H9 (cell line): ENCODE data around the gene ARPC5. TPM values are rescaled to one million over a fixed set of nuclear protein-coding genes. Genes with fewer than 3 reads are reported as not detected.

ENCODE experiments used
- DNase-seq: peaks from one replicate; pipeline ENCODE4 v3.0.0-alpha.2; 2017
- H2AFZ ChIP-seq: one replicate; pipeline ENCODE4 v1.6.1; 2013; ENCODE audit warnings: mild to moderate bottlenecking, low read length, control low read depth, moderate library complexity
- H2AK5ac ChIP-seq: 2 replicates; pipeline ENCODE4 v1.6.1; 2013; ENCODE audit warnings: low read length, control low read depth, mixed read lengths; ENCODE audit not compliant: insufficient read length
- H2BK120ac ChIP-seq: one replicate; pipeline ENCODE4 v1.6.1; 2013; ENCODE audit warnings: low read depth, mild to moderate bottlenecking, low read length, control low read depth, inconsistent platforms; ENCODE audit not compliant: poor library complexity, severe bottlenecking
- H2BK12ac ChIP-seq: 2 replicates; pipeline ENCODE4 v1.6.1; 2013; ENCODE audit warnings: low read length, control low read depth, mixed read lengths, low read depth; ENCODE audit not compliant: insufficient read length
- H2BK15ac ChIP-seq: 2 replicates; pipeline ENCODE4 v1.6.1; 2013; ENCODE audit warnings: low read depth, low read length, control low read depth
- H2BK20ac ChIP-seq: one replicate; pipeline ENCODE4 v1.6.1; 2013; ENCODE audit warnings: low read depth, mild to moderate bottlenecking, low read length, control low read depth, inconsistent platforms; ENCODE audit not compliant: poor library complexity, severe bottlenecking
- H2BK5ac ChIP-seq: 2 replicates; pipeline ENCODE4 v1.6.1; 2013; ENCODE audit warnings: low read length, control low read depth, mixed read lengths; ENCODE audit not compliant: insufficient read length
- H3K14ac ChIP-seq: 2 replicates; pipeline ENCODE4 v1.6.1; 2013; ENCODE audit warnings: low read length, control low read depth; ENCODE audit not compliant: insufficient read depth
- H3K18ac ChIP-seq: 2 replicates; pipeline ENCODE4 v1.6.1; 2013; ENCODE audit warnings: low read depth, mild to moderate bottlenecking, mixed read lengths, low read length, control low read depth; ENCODE audit not compliant: insufficient read length
- H3K23ac ChIP-seq: 2 replicates; pipeline ENCODE4 v1.6.1; 2013; ENCODE audit warnings: low read length, control low read depth, mixed read lengths, low read depth; ENCODE audit not compliant: insufficient read length
- H3K23me2 ChIP-seq: 2 replicates; pipeline ENCODE4 v1.6.1; 2013; ENCODE audit warnings: low read depth, mild to moderate bottlenecking, mixed read lengths, low read length, control low read depth; ENCODE audit not compliant: insufficient read length, poor library complexity, severe bottlenecking
- H3K27ac ChIP-seq: 2 replicates; pipeline ENCODE4 v1.5.1; 2013; ENCODE audit warnings: low read length, control low read depth, mixed read lengths, low read depth; ENCODE audit not compliant: insufficient read length
- H3K27me3 ChIP-seq: 2 replicates; pipeline ENCODE4 v1.6.1; 2013; ENCODE audit warnings: low read length, control low read depth, inconsistent platforms; ENCODE audit not compliant: insufficient read depth
- H3K4ac ChIP-seq: 2 replicates; pipeline ENCODE4 v1.6.1; 2013; ENCODE audit warnings: low read depth, mild to moderate bottlenecking, control low read depth, inconsistent platforms, low read length, moderate library complexity
- H3K4me1 ChIP-seq: 2 replicates; pipeline ENCODE4 v1.6.1; 2013; ENCODE audit warnings: low read length, control low read depth, inconsistent platforms; ENCODE audit not compliant: insufficient read depth
- H3K4me2 ChIP-seq: 2 replicates; pipeline ENCODE4 v1.6.1; 2013; ENCODE audit warnings: low read length, control low read depth, mixed read lengths; ENCODE audit not compliant: insufficient read length, insufficient read depth
- H3K56ac ChIP-seq: 2 replicates; pipeline ENCODE4 v1.6.1; 2013; ENCODE audit warnings: low read depth, mild to moderate bottlenecking, mixed read lengths, low read length, control low read depth; ENCODE audit not compliant: insufficient read length
- H3K79me1 ChIP-seq: 2 replicates; pipeline ENCODE4 v1.6.1; 2013; ENCODE audit warnings: low read depth, mild to moderate bottlenecking, moderate library complexity, low read length, control low read depth, inconsistent platforms; ENCODE audit not compliant: insufficient read depth, poor library complexity, severe bottlenecking
- H3K79me2 ChIP-seq: 2 replicates; pipeline ENCODE4 v1.6.1; 2013; ENCODE audit warnings: low read length, control low read depth, inconsistent platforms; ENCODE audit not compliant: insufficient read depth
- H3K9ac ChIP-seq: 2 replicates; pipeline ENCODE4 v1.6.1; 2013; ENCODE audit warnings: low read length, control low read depth, mixed read lengths; ENCODE audit not compliant: insufficient read length; ENCODE audit errors: extremely low read depth
- H3K9me3 ChIP-seq: one replicate; pipeline ENCODE4 v1.6.1; 2013; ENCODE audit warnings: low read depth, low read length, inconsistent platforms; ENCODE audit not compliant: control insufficient read depth
- H3T11ph ChIP-seq: one replicate; pipeline ENCODE4 v1.6.1; 2013; ENCODE audit warnings: mild to moderate bottlenecking, low read length, control low read depth, inconsistent platforms
- H4K20me1 ChIP-seq: one replicate; pipeline ENCODE4 v1.6.1; 2013; ENCODE audit not compliant: control insufficient read depth, insufficient read length, insufficient read depth
- H4K5ac ChIP-seq: 2 replicates; pipeline ENCODE4 v1.6.1; 2013; ENCODE audit warnings: low read depth, mild to moderate bottlenecking, mixed read lengths, low read length, control low read depth; ENCODE audit not compliant: insufficient read length
- H4K8ac ChIP-seq: replicated peaks from 2 replicates; pipeline ENCODE4 v1.6.1; 2013; ENCODE audit warnings: low read length, control low read depth, mixed read lengths, low read depth; ENCODE audit not compliant: insufficient read length
- H4K91ac ChIP-seq: 2 replicates; pipeline ENCODE4 v1.6.1; 2013; ENCODE audit warnings: low read depth, mild to moderate bottlenecking, moderate library complexity, mixed read lengths, low read length, control low read depth; ENCODE audit not compliant: insufficient read length
- H3K27ac Mint-ChIP-seq, 3 experiments: 2 replicates in 2 of 3; 3 replicates in 1 of 3; pipeline ENCODE4 v1.8.0; 2020 to 2021; ENCODE audit warnings: mixed read lengths in 3 of 3, mild to moderate bottlenecking in 1 of 3, moderate library complexity in 1 of 3
- H3K27me3 Mint-ChIP-seq: 2 replicates; pipeline ENCODE4 v1.8.0; 2021; ENCODE audit warnings: low read depth, mild to moderate bottlenecking, moderate library complexity, mixed read lengths
- H3K36me3 Mint-ChIP-seq, 3 experiments: 2 replicates in 2 of 3; 3 replicates in 1 of 3; pipeline ENCODE4 v1.8.0; 2020 to 2021; ENCODE audit warnings: low read depth in 3 of 3, mixed read lengths in 3 of 3; ENCODE audit not compliant: insufficient read depth in 1 of 3
- H3K4me1 Mint-ChIP-seq, 2 experiments: 2 replicates each; pipeline ENCODE4 v1.8.0; 2020; ENCODE audit warnings: mixed read lengths in 2 of 2
- H3K4me3 Mint-ChIP-seq, 2 experiments: 2 replicates in 1 of 2; 3 replicates in 1 of 2; pipeline ENCODE4 v1.8.0; 2020 to 2021; ENCODE audit warnings: mild to moderate bottlenecking in 2 of 2, mixed read lengths in 2 of 2, moderate library complexity in 1 of 2
- H3K9me3 Mint-ChIP-seq, 2 experiments: 2 replicates in 1 of 2; 3 replicates in 1 of 2; pipeline ENCODE4 v1.8.0; 2020; ENCODE audit warnings: mild to moderate bottlenecking in 2 of 2, mixed read lengths in 2 of 2, moderate library complexity in 1 of 2
- CTCF ChIP-seq: fragments of 200-600 bp; sonication (generic); conservative IDR thresholded peaks from 3 replicates; pipeline ENCODE4 v1.8.0; 2021; ENCODE audit warnings: antibody characterized with exemption, mild to moderate bottlenecking
- WGBS: extraction: QIAGEN DNeasy Blood & Tissue Kit; methylation state at CpG from one replicate; pipeline ENCODE4 v1.1.7; 2013; ENCODE audit warnings: missing lambda C conversion rate, low lambda C conversion rate, mixed read lengths; ENCODE audit not compliant: insufficient read length; ENCODE audit errors: extremely low coverage; 5-methylcytosine and 5-hydroxymethylcytosine counted together
- total RNA-seq: library from RNA; stranded (reverse); gene quantifications from 2 replicates; pipeline ENCODE4 v1.2.1, GENCODE V29; 2021

The ARPC5 gene
- total RNA-seq, 1 experiment from 2014 or later = 67.7 TPM

- TF ChIP-seq CTCF = no peak
- no peaks in the 10 kb centered on the region for H3K9me3 ChIP-seq
- H3K4me1 ChIP-seq = no peaks in the 10 kb centered on the region
- no peak for DNase-seq
- no peak overlapping the region for H3K4me2 ChIP-seq
- no peak overlapping the region for H3K4ac ChIP-seq
- no peak overlapping the region for H2BK120ac ChIP-seq
- no peak overlapping the region for H2BK5ac ChIP-seq
- H3K9me3 Mint-ChIP-seq = no peaks in the 10 kb centered on the region
- no peak overlapping the region for H3K9ac ChIP-seq
- H3K18ac ChIP-seq = no peak overlapping the region
- no peak overlapping the region for H2AFZ ChIP-seq
- no peak overlapping the region for H3K56ac ChIP-seq
- no peak overlapping the region for H4K8ac ChIP-seq
- peaks cover 12% of the 10 kb centered on the region for H3K27me3 Mint-ChIP-seq
- H3K23ac ChIP-seq = no peak overlapping the region
- no CpG with 5 or more reads among the region's 2 CpGs for WGBS
- peaks cover 35 to 36% of the 10 kb centered on the region in 2 experiments for H3K4me1 Mint-ChIP-seq
- H3K27ac ChIP-seq = no peak overlapping the region
- no peak overlapping the region for H3T11ph ChIP-seq
- no peak overlapping the region for H3K14ac ChIP-seq
- H2BK20ac ChIP-seq = no peak overlapping the region
- no peaks in the 10 kb centered on the region for H4K20me1 ChIP-seq
- peaks cover 19 to 32% (median 29%) of the 10 kb centered on the region in 3 experiments; a peak in 6 of 7 replicates for H3K36me3 Mint-ChIP-seq
- no peak overlapping the region for H3K27ac Mint-ChIP-seq
- no peak overlapping the region for H4K5ac ChIP-seq
- H3K27me3 ChIP-seq = no peaks in the 10 kb centered on the region; the same call in 1 of the 2 replicates
- no peak overlapping the region for H2AK5ac ChIP-seq
- no peak overlapping the region for H2BK15ac ChIP-seq
- H3K79me2 ChIP-seq = no peaks in the 10 kb centered on the region
- no peak overlapping the region for H3K4me3 Mint-ChIP-seq
- H3K79me1 ChIP-seq = no peaks in the 10 kb centered on the region
- H2BK12ac ChIP-seq = no peak overlapping the region
- H3K23me2 ChIP-seq = peaks cover 4% of the 10 kb centered on the region
- H4K91ac ChIP-seq = no peak overlapping the region
Measured at GRCh38 chr1:183632114-183632513, 3.5 kb downstream of the ARPC5 start.
